Measurements from ENCODE around the gene A4GNT.
"Not testable (repeated sequence)": the region's sequence is repeated elsewhere in the genome, so short reads cannot be mapped to it uniquely, and the experiment has no call there.

Gene A4GNT

GRCh38 chr3:138132239-138132638 is at the start of gene A4GNT:
TSS of gene A4GNT (minus strand) at chr3:138132390. CDS start at chr3:138131256, 1,134 bp downstream.
- DNase-seq (ENCODE audit: low read depth in 1 of 2, low spot score in 1 of 2) = no peak

- DNase-seq (ENCODE audit: low read depth in 1 of 2, low spot score in 1 of 2) = no peak
Measured at GRCh38 chr3:138180375-138181029, 48.3 kb upstream of the A4GNT start.

GRCh38 chr3:138174421-138175131 is 42.4 kb upstream of the A4GNT start, which contains the start of gene DBR1:
TSS of gene DBR1 (minus strand) at chr3:138174921. CDS start at chr3:138174795, 126 bp downstream.
- DNase-seq (ENCODE audit: low read depth in 1 of 2, low spot score in 1 of 2) = peak; percentile 38 to 48

- DNase-seq (ENCODE audit: low read depth in 1 of 2, low spot score in 1 of 2) = no peak
Measured at GRCh38 chr3:138173769-138174420, 41.7 kb upstream of the A4GNT start.

- DNase-seq (ENCODE audit: low read depth in 1 of 2, low spot score in 1 of 2) = no peak
Measured at GRCh38 chr3:138172625-138173024, 40.4 kb upstream of the A4GNT start.

- no peak for DNase-seq (ENCODE audit: low read depth in 1 of 2, low spot score in 1 of 2)
Measured at GRCh38 chr3:138165061-138165460, 32.9 kb upstream of the A4GNT start.

GRCh38 chr3:138157743-138158142 is 25.6 kb upstream of the A4GNT start:
- no peak for DNase-seq (ENCODE audit: low read depth in 1 of 2, low spot score in 1 of 2)

GRCh38 chr3:138154534-138154933 is 22.3 kb upstream of the A4GNT start:
- DNase-seq (ENCODE audit: low read depth in 1 of 2, low spot score in 1 of 2) = no peak

GRCh38 chr3:138148503-138148902 is 16.3 kb upstream of the A4GNT start:
- no peak for DNase-seq (ENCODE audit: low read depth in 1 of 2, low spot score in 1 of 2)

- not testable (repeated sequence) for DNase-seq (ENCODE audit: low read depth in 1 of 2, low spot score in 1 of 2)
Measured at GRCh38 chr3:138142181-138142580, 10.0 kb upstream of the A4GNT start.

GRCh38 chr3:138140940-138141339 is 8.8 kb upstream of the A4GNT start:
- DNase-seq (ENCODE audit: low read depth in 1 of 2, low spot score in 1 of 2) = no peak

- DNase-seq (ENCODE audit: low read depth in 1 of 2, low spot score in 1 of 2) = no peak
Measured at GRCh38 chr3:138139691-138140090, 7.5 kb upstream of the A4GNT start.

GRCh38 chr3:138137861-138138260 is 5.7 kb upstream of the A4GNT start:
- DNase-seq (ENCODE audit: low read depth in 1 of 2, low spot score in 1 of 2) = no peak

GRCh38 chr3:138136201-138136600 is 4.0 kb upstream of the A4GNT start:
- no peak for DNase-seq (ENCODE audit: low read depth in 1 of 2, low spot score in 1 of 2)

GRCh38 chr3:138135833-138136194 is 3.6 kb upstream of the A4GNT start:
- no peak for DNase-seq (ENCODE audit: low read depth in 1 of 2, low spot score in 1 of 2)

GRCh38 chr3:138135146-138135832 is 3.1 kb upstream of the A4GNT start:
- no peak for DNase-seq (ENCODE audit: low read depth in 1 of 2, low spot score in 1 of 2)

- no peak for DNase-seq (ENCODE audit: low read depth in 1 of 2, low spot score in 1 of 2)
Measured at GRCh38 chr3:138127636-138128365, 4.4 kb downstream of the A4GNT start.

- DNase-seq (ENCODE audit: low read depth in 1 of 2, low spot score in 1 of 2) = no peak
Measured at GRCh38 chr3:138125548-138126221, 6.5 kb downstream of the A4GNT start.

- DNase-seq (ENCODE audit: low read depth in 1 of 2, low spot score in 1 of 2) = no peak
Measured at GRCh38 chr3:138124706-138125355, 7.4 kb downstream of the A4GNT start.

GRCh38 chr3:138124188-138124587 is 8.0 kb downstream of the A4GNT start:
- DNase-seq (ENCODE audit: low read depth in 1 of 2, low spot score in 1 of 2) = no peak

Data from activated T-helper 1 cell treated with anti-CD3 and anti-CD28 coated beads, Interleukin-2, amount 50 U/mL, for 16 hours (primary cell).